AG09319 (cell line): ENCODE measurements around the gene ANGPTL4.

Experiments
- DNase-seq: peaks from one replicate; pipeline ENCODE4 v3.0.0-alpha.2; 2010; ENCODE audit warnings: low read depth; ENCODE audit errors: extremely low read depth
- CTCF ChIP-seq: IDR thresholded peaks from 2 replicates; pipeline ENCODE4 v1.5.1; 2011; ENCODE audit warnings: low read depth, mild to moderate bottlenecking, inconsistent platforms, low read length, moderate library complexity

Gene ANGPTL4

GRCh38 chr19:8389891-8390616 lies 26.1 kb downstream of the ANGPTL4 start, which contains the start of gene RAB11B:
Gene RAB11B (plus strand): TSS chr19:8390360. CDS start chr19:8390417, 57 bp downstream.
- no peak for TF ChIP-seq CTCF
- DNase-seq, result peak; percentile 100

- no peak for TF ChIP-seq CTCF
- peak; percentile 80 for DNase-seq
Measured at GRCh38 chr19:8390617-8390981, 26.6 kb downstream of the ANGPTL4 start.

- no peak for TF ChIP-seq CTCF
- no peak for DNase-seq
Measured at GRCh38 chr19:8391198-8392016, 27.5 kb downstream of the ANGPTL4 start.

GRCh38 chr19:8392017-8392591 lies 28.1 kb downstream of the ANGPTL4 start:
- no peak for DNase-seq
- no peak for TF ChIP-seq CTCF

- no peak for TF ChIP-seq CTCF
- DNase-seq, result no peak
Measured at GRCh38 chr19:8393192-8393870, 29.4 kb downstream of the ANGPTL4 start.

GRCh38 chr19:8393871-8394250 lies 29.9 kb downstream of the ANGPTL4 start:
- DNase-seq, result no peak
- no peak for TF ChIP-seq CTCF
